HepG2 (cell line): Measurements from ENCODE around the gene TMEM232. TPM values are rescaled to one million over a fixed set of nuclear protein-coding genes. Genes with fewer than 3 reads are reported as not detected.

Experiments used
- ATAC-seq: fragments of 200-7000 bp; cut with Tn5 transposase; 3 replicates; pipeline ENCODE4 v1.9.1; 2020; ENCODE audit warnings: mild to moderate bottlenecking, moderate library complexity
- BruUV-seq: library from RNA; stranded (reverse); fragments of 400-500 nt; replicated peaks from 2 replicates; lab custom pipeline; 2021; lab: Mats Ljungman, UMichigan
- CTCF ChIA-PET: fragments of 300-600 bp; formaldehyde crosslinking; extraction: SDS; loops from one replicate; lab custom pipeline; 2021; ENCODE audit warnings: low total read pairs, inconsistent platforms, low intra/inter-chr PET ratio; lab: Yijun Ruan, JAX
- POLR2A ChIA-PET: fragments of 350-600 bp; sonication (Branson Sonifier 250); formaldehyde crosslinking; loops from one replicate; lab custom pipeline; 2020; ENCODE audit warnings: antibody characterized with exemption, inconsistent platforms; lab: Yijun Ruan, JAX
- DNase-seq: peaks from one replicate; pipeline ENCODE4 v3.0.0-alpha.2; 2015; ENCODE audit warnings: low spot score
- FAIRE-seq: peaks from 3 replicates; lab custom pipeline; 2011; peaks lifted over from hg19 to GRCh38; lab: Jason Lieb, UNC
- H2AFZ ChIP-seq: one replicate; pipeline ENCODE4 v1.6.1; 2011; ENCODE audit warnings: low read length, inconsistent platforms
- H3K27ac ChIP-seq: fragments of 300-600 bp; 3 replicates; pipeline ENCODE4 v1.8.0; 2011; ENCODE audit warnings: mixed run types, mild to moderate bottlenecking, mixed read lengths, low read length, inconsistent platforms; ENCODE audit not compliant: insufficient read depth; ENCODE audit errors: extremely low read length
- H3K27me3 ChIP-seq, 2 experiments: fragments of 200-600 bp in 1 of 2; 2 replicates in 1 of 2; 3 replicates in 1 of 2; pipeline versions ENCODE4 v1.6.0 to v1.8.0; 2011; ENCODE audit warnings: low read length in 2 of 2, mild to moderate bottlenecking in 2 of 2, moderate library complexity in 2 of 2, inconsistent platforms in 1 of 2; ENCODE audit not compliant: insufficient read depth in 2 of 2, control insufficient read depth in 1 of 2
- H3K36me3 ChIP-seq, 2 experiments: fragments of 200-600 bp in 1 of 2; replicated peaks in 1 of 2; 2 replicates in 1 of 2; 3 replicates in 1 of 2; pipeline versions ENCODE4 v1.5.1 to v1.8.0; 2011; ENCODE audit warnings: low read length in 2 of 2, inconsistent platforms in 1 of 2; ENCODE audit not compliant: insufficient read depth in 2 of 2, control insufficient read depth in 1 of 2
- H3K4me1 ChIP-seq: 2 replicates; pipeline ENCODE4 v1.5.1; 2012; ENCODE audit warnings: low read length, inconsistent platforms; ENCODE audit not compliant: insufficient read depth
- H3K4me2 ChIP-seq: 2 replicates; pipeline ENCODE4 v1.6.0; 2011; ENCODE audit warnings: low read depth, low read length, inconsistent platforms
- H3K4me3 ChIP-seq, 3 experiments: fragments of 200-600 bp in 1 of 3; sonication (generic), shearing (Covaris generic) in 1 of 3; replicated peaks in 1 of 3; 2 replicates each; pipeline ENCODE4 v1.5.1; 2011 to 2016; ENCODE audit warnings: low read length in 3 of 3, inconsistent platforms in 2 of 3, low read depth in 2 of 3, mild to moderate bottlenecking in 2 of 3, control low read depth in 1 of 3, mixed read lengths in 1 of 3; ENCODE audit not compliant: insufficient read depth in 1 of 3
- H3K79me2 ChIP-seq: one replicate; pipeline ENCODE4 v1.6.1; 2011; ENCODE audit warnings: low read length, inconsistent platforms; ENCODE audit not compliant: insufficient read depth
- H3K9ac ChIP-seq: 2 replicates; pipeline ENCODE4 v1.6.0; 2011; ENCODE audit warnings: mild to moderate bottlenecking, low read depth, low read length, inconsistent platforms; ENCODE audit not compliant: insufficient read depth
- H3K9me3 ChIP-seq: 2 replicates; pipeline ENCODE4 v1.5.1; 2012; ENCODE audit warnings: mild to moderate bottlenecking, low read length
- H4K20me1 ChIP-seq: 2 replicates; pipeline ENCODE4 v1.6.0; 2011; ENCODE audit warnings: inconsistent platforms, mild to moderate bottlenecking, low read length, moderate library complexity; ENCODE audit not compliant: insufficient read depth
- AKNA ChIP-seq: sonication (generic); formaldehyde crosslinking; IDR thresholded peaks from 2 replicates; pipeline ENCODE4 v1.4.0; 2020; ENCODE audit warnings: missing genetic modification reagents, borderline replicate concordance
- FUBP1 ChIP-seq: sonication (generic); formaldehyde crosslinking; IDR thresholded peaks from 2 replicates; pipeline ENCODE4 v1.5.1; 2020; ENCODE audit warnings: missing genetic modification reagents, mild to moderate bottlenecking, borderline replicate concordance
- GMEB2 ChIP-seq: IDR thresholded peaks from 2 replicates; pipeline ENCODE4 v1.6.1; 2016; ENCODE audit warnings: missing biosample characterization, missing genetic modification reagents, low read depth
- MAFF ChIP-seq: IDR thresholded peaks from 2 replicates; pipeline ENCODE4 v1.6.1; 2011; ENCODE audit warnings: low read depth, low read length, improper control_type of control experiment
- MAFK ChIP-seq, 2 experiments: IDR thresholded peaks in 1 of 2; conservative IDR thresholded peaks in 1 of 2; 2 replicates each; pipeline ENCODE4 v1.6.1; 2011; ENCODE audit warnings: improper control_type of control experiment in 2 of 2, low read length in 2 of 2
- MAX ChIP-seq: IDR thresholded peaks from 2 replicates; pipeline ENCODE4 v1.6.1; 2012; ENCODE audit warnings: inconsistent platforms
- MTF1 ChIP-seq: sonication (generic); formaldehyde crosslinking; IDR thresholded peaks from 2 replicates; pipeline ENCODE4 v1.5.0; 2020; ENCODE audit warnings: missing genetic modification reagents
- PLRG1 ChIP-seq: fragments of 450-650 bp; conservative IDR thresholded peaks from 2 replicates; pipeline ENCODE4 v1.6.1; 2016
- TP53 ChIP-seq: sonication (generic); formaldehyde crosslinking; conservative IDR thresholded peaks from 2 replicates; pipeline ENCODE4 v1.4.0; 2020; ENCODE audit warnings: missing genetic modification reagents
- ZNF235 ChIP-seq: sonication (generic); formaldehyde crosslinking; IDR thresholded peaks from 2 replicates; pipeline ENCODE4 v1.8.1; 2023; ENCODE audit warnings: mild to moderate bottlenecking, missing genetic modification reagents, borderline replicate concordance
- ZNF263 ChIP-seq: sonication (generic); formaldehyde crosslinking; IDR thresholded peaks from 2 replicates; pipeline ENCODE4 v1.4.0; 2020; ENCODE audit warnings: missing genetic modification reagents
- WGBS: methylation state at CpG from one replicate; pipeline ENCODE4 v1.1.6; 2017; ENCODE audit warnings: low lambda C conversion rate; 5-methylcytosine and 5-hydroxymethylcytosine counted together
- in situ Hi-C: cut with HindIII; loops from 2 replicates; pipeline ENCODE4 v1.10.0; 2017; ENCODE audit warnings: low pct_unique_long_range_greater_than_20kb; ENCODE audit not compliant: extremely low pct_ligation_motif_present
- intact Hi-C: fragments of 100-400 bp; cut with micrococcal nuclease; formaldehyde crosslinking; loops from one replicate; pipeline ENCODE4 v1.10.0; 2022; ENCODE audit not compliant: unreplicated experiment
- polyA plus RNA-seq, 8 experiments: library from polyadenylated mRNA; depleted of rRNA in 3 of 8; stranded (reverse) in 7 of 8; unstranded in 1 of 8; fragments of >200 nt; fragmentation: Illumina TruSeq in 4 of 8; extraction: Trizol in 4 of 8; gene quantifications; 2 replicates each; pipeline versions ENCODE4 v1.2.1 to v1.2.3, GENCODE V29; 2011 to 2016; ENCODE audit warnings: low read depth in 4 of 8, missing spikeins in 1 of 8, mixed read lengths in 1 of 8; ENCODE audit not compliant: insufficient read depth in 1 of 8
- total RNA-seq, 5 experiments: library from RNA; depleted of rRNA; stranded (reverse); fragments of >200 nt; fragmentation: Illumina TruSeq; extraction: Trizol; gene quantifications; 2 replicates each; pipeline ENCODE4 v1.2.3, GENCODE V29; 2016; ENCODE audit warnings: low read depth in 1 of 5

Gene TMEM232
- total and polyA plus RNA-seq, 2 of the 13 experiments (the other 11 are each of a cell fraction or from before 2014, with no cell fraction given): 0.29 to 0.71 TPM

- Histone ChIP-seq H3K9ac (no peak overlapping the region), H3K4me2 (no peak overlapping the region), H3K9me3 (no peaks in the 10 kb centered on the region), H3K27ac (no peak overlapping the region), H3K79me2 (no peaks in the 10 kb centered on the region), H2AFZ (no peak overlapping the region), H4K20me1 (no peaks in the 10 kb centered on the region), H3K27me3 (no peaks in the 10 kb centered on the region), H3K36me3 (no peaks in the 10 kb centered on the region), H3K4me1 (no peaks in the 10 kb centered on the region), H3K4me3 (no peak overlapping the region)
- in situ Hi-C loops (no loop called here), intact Hi-C loops (no loop called here)
- FAIRE-seq (no peak), ATAC-seq (no peak), DNase-seq (no peak)
- POLR2A ChIA-PET: no interaction called here
- BruUV-seq: no TSS peak
- CTCF ChIA-PET: no interaction called here
- TF ChIP-seq MAFF (peak; percentile 65; the same call in 1 of the 2 replicates), GMEB2 (CRISPR knock-in tag) (no peak), MAFK (conservative IDR thresholded peaks at IDR 0.05 in 1 of 2, IDR thresholded peaks at IDR 0.05 in 1 of 2; ENCODE audit: low read length in 2 of 2) (peak in 1 of 2 experiments; percentile 84; a peak in 3 of 4 replicates)
Observed at GRCh38 chr5:110681953-110682352, 44.5 kb downstream of the TMEM232 start.

GRCh38 chr5:110681109-110681508, 45.4 kb downstream of the TMEM232 start:
- intact Hi-C loops: no loop called here
- Histone ChIP-seq H3K79me2 (no peaks in the 10 kb centered on the region), H3K9ac (no peak overlapping the region), H3K27ac (no peak overlapping the region), H3K9me3 (no peaks in the 10 kb centered on the region), H3K4me2 (no peak overlapping the region), H3K4me3 (no peak overlapping the region), H3K27me3 (no peaks in the 10 kb centered on the region), H4K20me1 (no peaks in the 10 kb centered on the region), H2AFZ (no peak overlapping the region), H3K4me1 (no peaks in the 10 kb centered on the region), H3K36me3 (no peaks in the 10 kb centered on the region)
- FAIRE-seq (no peak), ATAC-seq (no peak), DNase-seq (no peak)
- WGBS: 10% methylated on average over 3 of the region's 3 CpGs
- CTCF ChIA-PET: no interaction called here
- POLR2A ChIA-PET: no interaction called here
- no peak for TF ChIP-seq MTF1 (CRISPR knock-in tag)
- no peak for TF ChIP-seq MAX
- no peak for TF ChIP-seq PLRG1
- no peak for TF ChIP-seq ZNF235 (CRISPR knock-in tag)
- TF ChIP-seq AKNA (CRISPR knock-in tag): no peak
- TF ChIP-seq TP53 (CRISPR knock-in tag): no peak
- no peak for TF ChIP-seq FUBP1 (CRISPR knock-in tag)
- TF ChIP-seq ZNF263 (CRISPR knock-in tag): no peak
- in situ Hi-C loops: no loop called here
- BruUV-seq: no TSS peak
